ENCODE measurements around the gene FAP.

GRCh38 chr2:162200636-162201035 is 42.6 kb downstream of the FAP start:
- TF ChIP-seq, protein P1, sequence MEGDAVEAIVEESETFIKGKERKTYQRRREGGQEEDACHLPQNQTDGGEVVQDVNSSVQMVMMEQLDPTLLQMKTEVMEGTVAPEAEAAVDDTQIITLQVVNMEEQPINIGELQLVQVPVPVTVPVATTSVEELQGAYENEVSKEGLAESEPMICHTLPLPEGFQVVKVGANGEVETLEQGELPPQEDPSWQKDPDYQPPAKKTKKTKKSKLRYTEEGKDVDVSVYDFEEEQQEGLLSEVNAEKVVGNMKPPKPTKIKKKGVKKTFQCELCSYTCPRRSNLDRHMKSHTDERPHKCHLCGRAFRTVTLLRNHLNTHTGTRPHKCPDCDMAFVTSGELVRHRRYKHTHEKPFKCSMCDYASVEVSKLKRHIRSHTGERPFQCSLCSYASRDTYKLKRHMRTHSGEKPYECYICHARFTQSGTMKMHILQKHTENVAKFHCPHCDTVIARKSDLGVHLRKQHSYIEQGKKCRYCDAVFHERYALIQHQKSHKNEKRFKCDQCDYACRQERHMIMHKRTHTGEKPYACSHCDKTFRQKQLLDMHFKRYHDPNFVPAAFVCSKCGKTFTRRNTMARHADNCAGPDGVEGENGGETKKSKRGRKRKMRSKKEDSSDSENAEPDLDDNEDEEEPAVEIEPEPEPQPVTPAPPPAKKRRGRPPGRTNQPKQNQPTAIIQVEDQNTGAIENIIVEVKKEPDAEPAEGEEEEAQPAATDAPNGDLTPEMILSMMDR (IDR thresholded peaks at IDR 0.05), result no peak
- no peak for TF ChIP-seq EZH2 (IDR thresholded peaks at IDR 0.05)

All from neural progenitor cell (in vitro differentiated cells).